ENCODE measurements around the gene ZIC5.

GRCh38 chr13:99926014-99926731, 45.4 kb downstream of the ZIC5 start:
- TF ChIP-seq POLR2AphosphoS5 (IDR thresholded peaks at IDR 0.05; ENCODE audit: low read depth, low read length) (no peak), SIN3A (IDR thresholded peaks at IDR 0.05; ENCODE audit: borderline replicate concordance, insufficient read depth, low read depth, low read length) (no peak), CTCF (IDR thresholded peaks at IDR 0.05) (no peak)
